ENCODE data around the gene MYMX. TPM values are rescaled to one million over a fixed set of nuclear protein-coding genes. Genes with fewer than 3 reads are reported as not detected.

MYMX gene
- total and polyA plus RNA-seq, 2 of the 13 experiments (the other 11 are each of a cell fraction or from before 2014, with no cell fraction given), result not detected

DNA sequence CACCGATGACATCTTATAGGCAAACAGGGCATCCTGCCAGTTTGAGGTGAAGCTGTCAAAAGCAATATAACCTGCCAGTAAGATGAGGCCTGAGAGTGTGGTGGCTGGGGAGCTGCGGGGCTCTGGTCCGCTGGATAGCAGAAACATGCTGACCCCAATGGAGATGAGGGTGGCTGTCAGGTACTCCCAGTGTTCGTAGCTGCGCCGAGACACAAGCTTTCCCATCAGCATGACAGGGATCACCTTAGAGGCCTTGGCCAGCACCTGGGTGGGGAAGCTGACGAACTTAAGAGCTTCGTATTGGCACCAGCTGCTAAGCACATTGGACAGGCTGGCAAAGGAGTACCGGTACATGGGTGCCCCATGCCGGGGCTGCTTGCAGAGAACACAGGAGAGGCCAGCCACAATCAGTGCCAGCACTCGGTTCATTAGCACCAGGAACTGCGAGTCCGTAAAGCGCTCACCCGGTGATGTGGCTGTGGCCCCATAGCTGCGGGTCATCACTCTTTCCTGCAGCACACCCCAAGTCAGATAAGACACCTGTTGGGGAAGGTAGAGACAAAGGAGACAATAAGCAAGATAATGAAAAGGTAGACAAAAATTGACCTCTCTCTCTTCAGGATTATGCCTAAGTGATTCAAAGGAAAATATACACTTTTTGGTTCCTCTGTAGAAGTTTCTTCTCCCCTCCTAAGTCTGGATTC, 38.5 kb downstream of the MYMX start (continued):
- TF ChIP-seq, protein P1, sequence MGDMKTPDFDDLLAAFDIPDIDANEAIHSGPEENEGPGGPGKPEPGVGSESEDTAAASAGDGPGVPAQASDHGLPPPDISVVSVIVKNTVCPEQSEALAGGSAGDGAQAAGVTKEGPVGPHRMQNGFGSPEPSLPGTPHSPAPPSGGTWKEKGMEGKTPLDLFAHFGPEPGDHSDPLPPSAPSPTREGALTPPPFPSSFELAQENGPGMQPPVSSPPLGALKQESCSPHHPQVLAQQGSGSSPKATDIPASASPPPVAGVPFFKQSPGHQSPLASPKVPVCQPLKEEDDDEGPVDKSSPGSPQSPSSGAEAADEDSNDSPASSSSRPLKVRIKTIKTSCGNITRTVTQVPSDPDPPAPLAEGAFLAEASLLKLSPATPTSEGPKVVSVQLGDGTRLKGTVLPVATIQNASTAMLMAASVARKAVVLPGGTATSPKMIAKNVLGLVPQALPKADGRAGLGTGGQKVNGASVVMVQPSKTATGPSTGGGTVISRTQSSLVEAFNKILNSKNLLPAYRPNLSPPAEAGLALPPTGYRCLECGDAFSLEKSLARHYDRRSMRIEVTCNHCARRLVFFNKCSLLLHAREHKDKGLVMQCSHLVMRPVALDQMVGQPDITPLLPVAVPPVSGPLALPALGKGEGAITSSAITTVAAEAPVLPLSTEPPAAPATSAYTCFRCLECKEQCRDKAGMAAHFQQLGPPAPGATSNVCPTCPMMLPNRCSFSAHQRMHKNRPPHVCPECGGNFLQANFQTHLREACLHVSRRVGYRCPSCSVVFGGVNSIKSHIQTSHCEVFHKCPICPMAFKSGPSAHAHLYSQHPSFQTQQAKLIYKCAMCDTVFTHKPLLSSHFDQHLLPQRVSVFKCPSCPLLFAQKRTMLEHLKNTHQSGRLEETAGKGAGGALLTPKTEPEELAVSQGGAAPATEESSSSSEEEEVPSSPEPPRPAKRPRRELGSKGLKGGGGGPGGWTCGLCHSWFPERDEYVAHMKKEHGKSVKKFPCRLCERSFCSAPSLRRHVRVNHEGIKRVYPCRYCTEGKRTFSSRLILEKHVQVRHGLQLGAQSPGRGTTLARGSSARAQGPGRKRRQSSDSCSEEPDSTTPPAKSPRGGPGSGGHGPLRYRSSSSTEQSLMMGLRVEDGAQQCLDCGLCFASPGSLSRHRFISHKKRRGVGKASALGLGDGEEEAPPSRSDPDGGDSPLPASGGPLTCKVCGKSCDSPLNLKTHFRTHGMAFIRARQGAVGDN (CRISPR knock-in tag; IDR thresholded peaks at IDR 0.05), result no peak
- TF ChIP-seq ZNF33B (CRISPR knock-in tag; IDR thresholded peaks at IDR 0.05) (no peak), ZNF569 (CRISPR knock-in tag; IDR thresholded peaks at IDR 0.05; ENCODE audit: borderline replicate concordance) (no peak), NFKB2 (CRISPR knock-in tag; IDR thresholded peaks at IDR 0.05; ENCODE audit: borderline replicate concordance) (no peak), U2AF1 (optimal IDR thresholded peaks at IDR 0.05; ENCODE audit: low read depth, low read length) (no peak), MTA1 (CRISPR knock-in tag; IDR thresholded peaks at IDR 0.05; ENCODE audit: borderline replicate concordance) (no peak), CC2D1A (CRISPR knock-in tag; IDR thresholded peaks at IDR 0.05) (no peak), NFE2L1 (CRISPR knock-in tag; IDR thresholded peaks at IDR 0.05; ENCODE audit: borderline replicate concordance) (0 out of 2 replicates have a peak, but pooled peaks have one; percentile 23), ZNF891 (CRISPR knock-in tag; IDR thresholded peaks at IDR 0.05) (0 out of 2 replicates have a peak, but pooled peaks have one; percentile 24), ARID5B (CRISPR knock-in tag; IDR thresholded peaks at IDR 0.05) (no peak), AGO2 (optimal IDR thresholded peaks at IDR 0.05; ENCODE audit: low read depth, low read length) (peak; percentile 58), RCOR2 (CRISPR knock-in tag; IDR thresholded peaks at IDR 0.05) (no peak), CTCF (CRISPR knock-in tag; IDR thresholded peaks at IDR 0.05) (no peak)
- TF ChIP-seq, protein P2, sequence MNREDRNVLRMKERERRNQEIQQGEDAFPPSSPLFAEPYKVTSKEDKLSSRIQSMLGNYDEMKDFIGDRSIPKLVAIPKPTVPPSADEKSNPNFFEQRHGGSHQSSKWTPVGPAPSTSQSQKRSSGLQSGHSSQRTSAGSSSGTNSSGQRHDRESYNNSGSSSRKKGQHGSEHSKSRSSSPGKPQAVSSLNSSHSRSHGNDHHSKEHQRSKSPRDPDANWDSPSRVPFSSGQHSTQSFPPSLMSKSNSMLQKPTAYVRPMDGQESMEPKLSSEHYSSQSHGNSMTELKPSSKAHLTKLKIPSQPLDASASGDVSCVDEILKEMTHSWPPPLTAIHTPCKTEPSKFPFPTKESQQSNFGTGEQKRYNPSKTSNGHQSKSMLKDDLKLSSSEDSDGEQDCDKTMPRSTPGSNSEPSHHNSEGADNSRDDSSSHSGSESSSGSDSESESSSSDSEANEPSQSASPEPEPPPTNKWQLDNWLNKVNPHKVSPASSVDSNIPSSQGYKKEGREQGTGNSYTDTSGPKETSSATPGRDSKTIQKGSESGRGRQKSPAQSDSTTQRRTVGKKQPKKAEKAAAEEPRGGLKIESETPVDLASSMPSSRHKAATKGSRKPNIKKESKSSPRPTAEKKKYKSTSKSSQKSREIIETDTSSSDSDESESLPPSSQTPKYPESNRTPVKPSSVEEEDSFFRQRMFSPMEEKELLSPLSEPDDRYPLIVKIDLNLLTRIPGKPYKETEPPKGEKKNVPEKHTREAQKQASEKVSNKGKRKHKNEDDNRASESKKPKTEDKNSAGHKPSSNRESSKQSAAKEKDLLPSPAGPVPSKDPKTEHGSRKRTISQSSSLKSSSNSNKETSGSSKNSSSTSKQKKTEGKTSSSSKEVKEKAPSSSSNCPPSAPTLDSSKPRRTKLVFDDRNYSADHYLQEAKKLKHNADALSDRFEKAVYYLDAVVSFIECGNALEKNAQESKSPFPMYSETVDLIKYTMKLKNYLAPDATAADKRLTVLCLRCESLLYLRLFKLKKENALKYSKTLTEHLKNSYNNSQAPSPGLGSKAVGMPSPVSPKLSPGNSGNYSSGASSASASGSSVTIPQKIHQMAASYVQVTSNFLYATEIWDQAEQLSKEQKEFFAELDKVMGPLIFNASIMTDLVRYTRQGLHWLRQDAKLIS (CRISPR knock-in tag; IDR thresholded peaks at IDR 0.05), result no peak
